Right lobe of liver (tissue), 6 donors: ENCODE results near the gene CCDC141. TPM values are rescaled to one million over a fixed set of nuclear protein-coding genes. Genes with fewer than 3 reads are reported as not detected.
A peak's percentile ranks its signal among the peaks of the same experiment; 100 is the strongest.

ENCODE experiments used
- ATAC-seq, 4 donors: fragments of 200-7000 bp; cut with Tn5 transposase; one replicate each; pipeline ENCODE4 v1.9.1; 2020; ENCODE audit warnings: mild to moderate bottlenecking in 4 of 4, moderate library complexity in 4 of 4
- DNase-seq, 3 donors: peaks; one replicate each; pipeline ENCODE4 v3.0.0-alpha.2; 2020
- H3K27ac ChIP-seq, 3 donors: fragments of 200-600 bp; one replicate each; pipeline ENCODE4 v1.8.0; 2022
- H3K27me3 ChIP-seq, 2 donors: fragments of 200-600 bp; one replicate each; pipeline ENCODE4 v1.8.0; 2022
- H3K36me3 ChIP-seq, 4 donors: fragments of 200-600 bp; sonication (generic) in 1 of 4; one replicate each; pipeline versions ENCODE4 v1.5.1 to v1.8.0; 2017 to 2022; ENCODE audit warnings: control low read depth in 1 of 4
- H3K4me1 ChIP-seq, 4 donors: fragments of 200-600 bp; sonication (generic) in 1 of 4; one replicate each; pipeline versions ENCODE4 v1.5.1 to v1.8.0; 2017 to 2022; ENCODE audit warnings: control low read depth in 1 of 4
- H3K4me3 ChIP-seq, 3 donors: fragments of 200-600 bp; one replicate each; pipeline ENCODE4 v1.8.0; 2022
- H3K9me3 ChIP-seq, 4 donors: fragments of 200-600 bp; sonication (generic) in 1 of 4; one replicate each; pipeline versions ENCODE4 v1.5.1 to v1.8.0; 2017 to 2022; ENCODE audit warnings: control low read depth in 1 of 4
- CTCF ChIP-seq, 4 donors: fragments of 200-600 bp in 3 of 4; fragments of 450-650 bp in 1 of 4; IDR thresholded peaks; one replicate each; pipeline versions ENCODE4 v1.5.1 to v1.8.0; 2016 to 2022; ENCODE audit warnings: antibody characterized with exemption in 4 of 4, mild to moderate bottlenecking in 2 of 4
- POLR2A ChIP-seq: fragments of 450-650 bp; IDR thresholded peaks from one replicate; pipeline ENCODE4 v1.6.1; 2017; ENCODE audit warnings: antibody characterized with exemption, mild to moderate bottlenecking
- WGBS: methylation state at CpG from one replicate; pipeline ENCODE4 v1.1.6; 2018; ENCODE audit warnings: low coverage, low lambda C conversion rate; ENCODE audit not compliant: insufficient coverage; ENCODE audit errors: missing lambda C conversion rate; 5-methylcytosine and 5-hydroxymethylcytosine counted together
- intact Hi-C, 2 donors: fragments of 100-400 bp; cut with DNase I; formaldehyde crosslinking; loops; one replicate each; pipeline versions ENCODE4 v1.11.2 to v1.14.1; 2022
- total RNA-seq, 6 experiments: library from RNA; depleted of rRNA in 2 of 6; stranded (reverse); fragments of >200 nt in 2 of 6; fragmentation: NEBNext Ultra II Directional in 3 of 6; extraction: Animal tissue kit (Norgen Biotek cat#: 25700) in 3 of 6; gene quantifications; one replicate each; pipeline versions ENCODE4 v1.1.0 to v1.2.4, GENCODE V29; 2016 to 2023
- donor health status: DM: no; HTN: yes; CAD: no.
- donor health status: DM: no; HTN: no; CAD: no.
- donor health status: DM: no; HTN: no; CAD: no.
- donor health status: DM: no; HTN: yes; CAD: no.
- donor health status: DM: no; HTN: yes; CAD: no.

The CCDC141 gene
- total RNA-seq, 6 experiments from 2014 or later: 0.20 to 0.98 (median 0.58) TPM

- H3K27ac ChIP-seq: no peak overlapping the region
- H3K4me3 ChIP-seq: no peak overlapping the region
- no peaks in the 10 kb centered on the region for H3K27me3 ChIP-seq
- DNase-seq (no peak), ATAC-seq (no peak)
- H3K4me1 ChIP-seq: no peaks in the 10 kb centered on the region
- H3K36me3 ChIP-seq: no peaks in the 10 kb centered on the region
- TF ChIP-seq POLR2A: no peak
- TF ChIP-seq CTCF (IDR thresholded peaks at IDR 0.05): no peak
- intact Hi-C loops: no loop called here
- H3K9me3 ChIP-seq: no peaks in the 10 kb centered on the region
- WGBS: 35% methylated on average over 3 of the region's 3 CpGs
Measured at GRCh38 chr2:178829981-178830380, 220.0 kb downstream of the CCDC141 start.

- no peaks in the 10 kb centered on the region for H3K27me3 ChIP-seq
- ATAC-seq: peak; percentile 46 to 80 (median 65)
Measured at GRCh38 chr2:178829299-178829960, 220.5 kb downstream of the CCDC141 start.

GRCh38 chr2:178828486-178828881 lies 221.5 kb downstream of the CCDC141 start:
- no peak for TF ChIP-seq CTCF (IDR thresholded peaks at IDR 0.05)
- TF ChIP-seq POLR2A: no peak
- intact Hi-C loops: no loop called here
- Histone ChIP-seq H3K27me3 (no peaks in the 10 kb centered on the region), H3K27ac (no peak overlapping the region), H3K9me3 (no peaks in the 10 kb centered on the region), H3K4me1 (no peaks in the 10 kb centered on the region), H3K36me3 (no peaks in the 10 kb centered on the region), H3K4me3 (no peak overlapping the region)
- no peak for DNase-seq
- 50% methylated on average over 4 of the region's 4 CpGs for WGBS
- ATAC-seq: no peak

More at GRCh38 chr2:178829299-178829960, 220.5 kb downstream of the CCDC141 start:
- intact Hi-C loops: no loop called here
- Histone ChIP-seq H3K27ac (no peak overlapping the region), H3K9me3 (no peaks in the 10 kb centered on the region), H3K36me3 (no peaks in the 10 kb centered on the region), H3K4me1 (no peaks in the 10 kb centered on the region), H3K4me3 (no peak overlapping the region)
- 64% methylated on average over 3 of the region's 3 CpGs for WGBS
- no peak for DNase-seq
- TF ChIP-seq CTCF (IDR thresholded peaks at IDR 0.05) (no peak), POLR2A (no peak)

- H3K4me3 ChIP-seq: no peak overlapping the region
- no peak overlapping the region for H3K27ac ChIP-seq
- 66% methylated on average over 9 of the region's 9 CpGs for WGBS
- intact Hi-C loops: no loop called here
- ATAC-seq: peak in 2 of 4 donors; percentile 23 to 47
- H3K27me3 ChIP-seq: no peaks in the 10 kb centered on the region
- H3K9me3 ChIP-seq: no peaks in the 10 kb centered on the region
- no peak for DNase-seq
- H3K36me3 ChIP-seq: no peaks in the 10 kb centered on the region
- H3K4me1 ChIP-seq: no peaks in the 10 kb centered on the region
- TF ChIP-seq POLR2A: no peak
- no peak for TF ChIP-seq CTCF (IDR thresholded peaks at IDR 0.05)
Measured at GRCh38 chr2:178827739-178828485, 222.0 kb downstream of the CCDC141 start.
